Measurements from ENCODE around the gene OCA2.

GRCh38 chr15:28124841-28125240 lies 25.7 kb upstream of the OCA2 start:
- TF ChIP-seq EZH2 (optimal IDR thresholded peaks at IDR 0.05; ENCODE audit: low read depth, low read length) (no peak), EZH2phosphoT487 (IDR thresholded peaks at IDR 0.05; ENCODE audit: low read length) (no peak)
